Right forelimb (tissue), 1 donor: ENCODE data around the gene ITGB5.
A peak's percentile ranks its signal among the peaks of the same experiment; 100 is the strongest.

ENCODE experiments used
- DNase-seq: peaks from one replicate; pipeline ENCODE4 v3.0.0-alpha.2; 2018

The ITGB5 gene

GRCh38 chr3:124890573-124891190 lies 3.5 kb upstream of the ITGB5 start:
- no peak for DNase-seq

DNA sequence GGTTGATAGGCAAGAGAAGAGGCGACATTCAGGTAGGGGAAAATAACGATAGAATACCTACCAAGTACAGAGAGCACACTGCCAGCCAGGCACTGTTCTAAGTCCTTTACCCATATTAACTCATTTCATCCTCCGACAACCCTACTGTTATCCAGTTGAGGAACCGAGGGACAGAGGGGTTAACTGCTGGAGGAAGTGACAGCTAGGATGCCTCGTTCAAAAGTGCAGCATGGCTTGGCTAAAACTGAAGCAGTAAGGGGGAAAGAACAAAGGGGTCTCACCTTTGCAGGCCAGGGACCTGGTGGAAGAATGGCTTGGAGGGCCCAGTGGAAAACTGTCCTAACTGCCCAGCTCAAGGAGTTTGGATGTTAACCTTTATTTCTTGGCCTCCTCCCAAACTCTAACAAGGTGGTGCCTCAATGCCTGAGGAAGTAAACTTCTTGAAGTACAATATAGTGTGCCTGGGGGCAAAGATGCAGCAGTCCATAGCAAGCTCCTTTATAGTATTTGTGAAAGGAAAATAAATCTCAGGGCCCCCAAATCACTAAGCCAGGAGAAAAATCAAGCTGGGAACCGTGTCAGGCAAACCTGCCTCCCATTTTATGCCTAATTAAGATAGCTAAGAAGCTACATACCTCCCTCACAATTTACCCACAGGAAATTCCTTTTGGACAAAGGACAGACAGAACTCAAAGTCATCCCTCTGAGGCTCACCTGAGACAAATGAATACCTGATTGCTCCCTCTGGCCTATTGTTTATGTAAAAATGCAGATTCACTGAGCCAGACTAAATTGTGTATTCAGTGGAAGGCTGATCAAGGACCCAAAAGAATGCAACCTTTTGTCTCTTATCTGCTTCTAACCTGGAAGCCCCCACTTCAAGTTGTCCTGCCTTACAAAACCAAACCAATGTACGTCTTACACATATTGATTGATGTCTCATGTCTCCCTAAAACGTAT lies 1.6 kb upstream of the ITGB5 start:
- no peak for DNase-seq

DNA sequence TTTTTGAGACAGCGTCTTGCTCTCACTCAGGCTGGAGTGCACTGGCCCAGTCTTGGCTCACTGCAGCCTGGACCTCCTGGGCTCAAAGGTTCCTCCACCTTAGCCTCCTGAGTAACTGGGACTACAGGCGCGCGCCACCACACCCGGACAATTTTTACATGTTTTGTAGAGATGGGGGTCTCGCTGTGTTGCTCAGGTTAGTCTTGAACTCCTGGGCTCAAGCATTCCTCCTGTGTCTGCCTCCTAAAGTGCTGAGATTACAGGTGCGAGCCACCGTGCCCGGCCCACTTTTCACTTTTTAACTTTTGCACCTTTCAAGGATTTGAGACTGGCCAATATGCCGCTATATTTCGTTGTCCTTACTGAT lies 750 bp upstream of the ITGB5 start:
- no peak for DNase-seq

- peak; percentile 63 for DNase-seq
Measured at GRCh38 chr3:124886168-124887056, 753 bp downstream of the ITGB5 start.

GRCh38 chr3:124885466-124886167 lies 1.5 kb downstream of the ITGB5 start:
- DNase-seq, result no peak

DNA sequence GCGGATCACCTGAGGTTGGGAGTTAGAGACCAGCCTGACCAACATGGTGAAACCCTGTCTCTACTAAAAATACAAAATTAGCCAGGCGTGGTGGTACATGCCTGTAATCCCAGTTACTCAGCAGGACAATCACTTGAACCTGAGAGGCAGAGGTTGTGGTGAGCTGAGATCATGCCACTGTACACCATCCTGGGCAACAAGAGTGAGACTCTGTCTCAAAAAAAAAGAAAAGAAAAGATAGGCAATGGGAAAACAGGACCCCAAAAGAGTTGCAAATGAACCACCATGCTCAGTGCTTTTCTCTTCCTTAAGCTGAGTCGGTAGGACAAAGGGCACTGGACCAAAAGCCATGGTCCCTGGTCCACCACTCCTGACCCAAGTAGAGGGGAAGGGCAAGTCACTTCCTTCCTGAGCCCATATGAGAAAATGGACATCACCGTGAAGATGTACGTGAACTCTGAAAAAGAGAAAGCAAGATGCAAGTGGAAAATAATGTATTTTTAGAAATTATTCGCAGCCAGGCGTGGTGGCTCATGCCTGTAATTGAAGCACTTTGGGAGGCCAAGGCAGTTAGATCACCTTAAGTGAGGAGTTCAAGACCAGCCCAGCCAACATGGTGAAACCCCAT lies 2.6 kb downstream of the ITGB5 start:
- DNase-seq, result no peak

GRCh38 chr3:124883766-124884473 lies 3.2 kb downstream of the ITGB5 start:
- DNase-seq, result no peak

- DNase-seq, result no peak
Measured at GRCh38 chr3:124882816-124883747, 4.1 kb downstream of the ITGB5 start.

DNA sequence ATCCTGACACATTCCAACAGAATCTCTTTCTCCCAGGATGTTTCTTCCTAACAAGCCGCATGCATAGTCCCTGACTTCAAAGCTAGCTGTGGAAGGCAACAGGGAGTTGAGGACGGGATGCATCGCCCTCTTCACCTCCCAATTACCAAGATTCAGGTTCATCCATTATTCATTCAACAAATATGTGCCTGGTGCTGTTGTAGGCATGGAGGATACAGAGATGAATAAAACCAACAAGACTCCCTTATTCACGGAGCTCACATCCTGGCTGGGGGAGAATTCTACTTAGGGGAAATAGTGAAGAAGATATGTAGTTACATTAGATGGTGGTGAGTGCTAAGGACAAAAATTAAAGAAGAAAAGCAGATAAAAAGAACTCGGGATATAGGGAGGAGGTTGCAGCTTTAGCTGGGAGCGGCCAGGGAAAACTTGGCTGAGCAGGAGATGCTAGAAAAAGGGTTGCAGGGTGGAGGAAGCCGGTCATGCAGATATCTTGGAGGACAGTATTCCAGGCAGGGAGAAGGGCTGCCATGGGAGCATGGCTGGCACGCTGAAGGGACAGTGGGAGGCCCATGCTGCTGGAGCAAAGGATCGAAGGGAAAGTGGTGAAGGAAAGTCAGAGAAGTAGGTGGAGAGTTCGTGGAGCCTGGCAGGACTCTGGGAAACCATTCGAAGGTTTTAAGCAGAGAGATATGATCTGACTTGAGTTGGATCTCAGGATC lies 5.0 kb downstream of the ITGB5 start:
- no peak for DNase-seq

- DNase-seq, result no peak
Measured at GRCh38 chr3:124879337-124879680, 7.9 kb downstream of the ITGB5 start.

GRCh38 chr3:124878561-124879336 lies 8.4 kb downstream of the ITGB5 start:
- DNase-seq, result no peak

GRCh38 chr3:124877674-124878073 lies 9.5 kb downstream of the ITGB5 start:
- DNase-seq, result no peak

DNA sequence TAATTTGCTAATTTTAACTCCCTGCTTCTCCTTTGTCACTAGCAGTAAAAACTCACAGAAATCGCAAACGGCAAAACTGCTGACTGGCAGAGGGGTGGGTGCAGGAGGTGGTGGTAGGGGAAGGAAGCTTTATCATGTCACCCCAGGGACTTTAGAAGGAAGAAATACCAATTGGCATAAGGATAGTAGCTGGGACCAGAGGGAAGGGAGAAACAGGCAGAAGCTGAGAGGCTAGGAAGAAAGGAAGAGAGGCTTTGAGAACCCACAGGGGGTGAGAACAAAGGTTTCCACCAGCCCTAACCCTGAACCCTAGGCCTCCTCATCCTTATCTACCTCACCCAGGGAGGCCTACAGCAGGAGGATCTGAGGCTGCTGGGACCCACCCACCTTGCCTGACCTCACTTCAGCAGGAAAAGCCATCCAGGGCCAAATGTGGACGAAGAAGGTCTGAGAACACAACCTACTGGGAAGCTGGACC lies 10.7 kb downstream of the ITGB5 start:
- no peak for DNase-seq

- DNase-seq, result no peak
Measured at GRCh38 chr3:124873226-124873625, 13.9 kb downstream of the ITGB5 start.

GRCh38 chr3:124867511-124867910 lies 19.7 kb downstream of the ITGB5 start:
- no peak for DNase-seq

DNA sequence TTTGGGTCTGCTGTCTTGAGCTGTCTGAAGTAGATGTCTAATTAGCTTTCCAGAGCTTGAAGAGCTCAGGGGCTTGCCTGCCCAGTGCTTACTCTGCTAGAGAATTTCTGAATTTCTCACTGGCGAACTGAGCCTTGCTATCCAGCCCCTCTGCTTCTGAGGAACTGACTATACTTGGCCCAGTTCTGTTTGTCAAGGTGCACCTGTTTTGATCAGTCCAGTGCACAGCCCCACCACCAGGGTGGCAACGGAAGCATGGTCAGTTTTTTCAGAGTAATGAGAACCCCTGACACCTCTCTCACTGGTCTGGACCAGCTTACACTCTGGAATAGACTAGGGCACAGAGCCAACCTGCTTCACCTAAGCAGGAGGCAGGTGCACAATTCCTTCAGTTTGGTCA lies 25.2 kb downstream of the ITGB5 start:
- no peak for DNase-seq

GRCh38 chr3:124861041-124861440 lies 26.1 kb downstream of the ITGB5 start:
- no peak for DNase-seq

- no peak for DNase-seq
Measured at GRCh38 chr3:124860599-124860998, 26.6 kb downstream of the ITGB5 start.

- no peak for DNase-seq
Measured at GRCh38 chr3:124859025-124859424, 28.1 kb downstream of the ITGB5 start.
